ENCODE results near the gene PDAP1.
"Not testable (repeated sequence)": the region's sequence is repeated elsewhere in the genome, so short reads cannot be mapped to it uniquely, and the experiment has no call there.

The PDAP1 gene

DNA sequence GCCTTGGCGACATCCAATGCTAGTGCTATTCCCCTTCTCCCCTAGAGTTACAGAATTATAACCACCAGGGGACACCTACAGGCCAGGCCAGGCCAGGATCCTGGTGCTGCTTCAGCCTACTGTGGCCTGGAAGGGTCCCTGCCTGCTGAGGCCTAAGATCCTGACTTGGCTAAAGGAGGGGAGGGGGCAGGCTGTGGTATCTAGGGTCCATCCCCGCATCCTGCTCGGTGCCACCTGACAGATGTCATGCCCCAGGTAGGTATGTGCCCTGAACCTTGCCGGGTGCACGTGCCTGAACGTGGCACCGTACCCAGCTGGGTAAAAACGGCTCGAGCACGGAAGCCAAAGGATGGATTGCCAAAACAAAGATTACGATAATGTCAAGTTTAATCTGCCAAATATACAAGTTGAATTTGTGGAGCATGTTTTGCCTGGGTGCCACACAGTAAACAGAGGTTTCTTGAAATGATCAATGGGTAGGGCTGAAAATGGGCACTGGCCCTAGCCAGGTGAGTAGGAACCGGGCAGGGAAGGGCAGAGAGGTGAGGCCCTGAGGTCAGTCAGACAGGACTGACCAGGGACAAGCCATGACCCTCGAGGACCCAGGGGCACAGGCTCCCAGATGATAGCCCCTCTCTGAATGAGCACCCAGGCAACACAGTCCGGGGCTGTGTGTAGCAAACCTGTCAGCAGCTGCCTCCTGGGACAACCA is 12.6 kb downstream of the PDAP1 start:
- no peak for DNase-seq

DNA sequence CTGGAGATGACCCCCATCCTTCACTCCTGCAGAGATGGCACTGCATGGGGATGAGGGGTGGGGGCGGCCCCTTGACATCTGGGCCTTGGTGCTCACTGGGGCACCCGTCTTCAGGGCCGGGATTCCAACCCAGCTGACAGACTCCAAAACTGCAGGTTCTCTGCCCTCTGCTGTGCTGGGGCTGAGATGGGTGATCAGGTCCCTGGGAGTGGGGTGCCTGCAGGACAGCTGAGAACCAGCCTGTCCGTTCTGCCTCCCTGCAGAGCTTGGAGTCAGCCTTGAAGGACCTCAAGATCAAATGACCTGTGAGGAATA is 14.3 kb downstream of the PDAP1 start:
- DNase-seq = no peak

- DNase-seq = no peak
Measured at GRCh38 chr7:99393355-99394187, 14.8 kb downstream of the PDAP1 start.

DNA sequence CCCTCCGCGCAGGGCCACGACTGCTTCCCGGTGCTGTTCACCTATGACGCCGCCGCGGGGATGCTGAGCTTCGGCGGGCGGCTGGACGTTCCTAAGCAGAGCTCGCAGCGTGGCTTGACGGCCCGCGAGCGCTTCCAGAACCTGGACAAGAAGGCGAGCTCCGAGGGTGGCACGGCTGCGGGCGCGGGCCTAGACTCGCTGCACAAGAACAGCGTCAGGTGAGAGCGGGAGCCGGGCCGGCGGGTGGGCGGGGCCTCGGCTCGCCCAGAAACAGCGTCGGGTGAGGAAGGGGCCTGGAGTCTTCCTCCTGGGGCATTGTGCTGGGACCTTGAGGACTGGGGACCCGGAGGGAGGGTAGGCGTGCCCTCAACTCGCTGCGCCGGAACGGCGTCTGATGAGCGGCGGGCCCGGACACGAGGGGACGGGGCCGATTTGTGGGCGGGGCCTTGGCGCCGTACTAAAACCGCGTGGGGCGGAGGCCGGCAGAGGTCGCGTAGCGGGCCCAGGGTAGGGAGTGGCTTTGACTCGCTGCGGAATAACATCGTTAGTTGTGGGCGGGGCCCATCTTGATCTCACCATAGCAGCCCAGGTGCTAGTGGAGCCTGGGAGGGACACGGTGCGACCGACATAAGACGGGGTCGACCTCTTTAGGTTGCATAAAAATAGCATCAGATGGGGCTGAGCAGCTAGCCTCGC is 15.6 kb downstream of the PDAP1 start:
- peak; percentile 84 for DNase-seq

DNA sequence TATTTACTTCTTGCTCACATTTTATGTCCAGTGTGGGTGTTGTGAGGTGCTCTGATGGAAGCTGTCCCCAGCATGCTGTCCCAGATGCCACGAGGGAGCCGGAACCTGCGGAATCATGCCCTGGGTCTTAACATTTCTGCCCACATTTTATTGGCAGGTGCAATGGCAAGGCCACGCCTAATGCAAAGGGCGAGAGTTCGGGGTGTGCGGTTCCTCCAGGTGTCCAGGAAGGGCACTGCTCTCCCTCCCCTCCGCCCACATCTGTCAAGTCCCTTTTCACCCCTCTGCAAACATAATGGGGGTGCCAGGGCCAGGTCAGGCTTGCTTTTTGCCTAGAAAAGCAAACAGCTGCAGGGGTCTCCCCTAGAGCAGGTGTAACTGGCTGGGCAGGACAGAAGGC is 16.4 kb downstream of the PDAP1 start:
- DNase-seq = no peak

- no peak for DNase-seq
Measured at GRCh38 chr7:99390941-99391602, 17.3 kb downstream of the PDAP1 start.

- DNase-seq = no peak
Measured at GRCh38 chr7:99389772-99390171, 18.6 kb downstream of the PDAP1 start.

- DNase-seq = no peak
Measured at GRCh38 chr7:99387912-99388311, 20.5 kb downstream of the PDAP1 start.

DNA sequence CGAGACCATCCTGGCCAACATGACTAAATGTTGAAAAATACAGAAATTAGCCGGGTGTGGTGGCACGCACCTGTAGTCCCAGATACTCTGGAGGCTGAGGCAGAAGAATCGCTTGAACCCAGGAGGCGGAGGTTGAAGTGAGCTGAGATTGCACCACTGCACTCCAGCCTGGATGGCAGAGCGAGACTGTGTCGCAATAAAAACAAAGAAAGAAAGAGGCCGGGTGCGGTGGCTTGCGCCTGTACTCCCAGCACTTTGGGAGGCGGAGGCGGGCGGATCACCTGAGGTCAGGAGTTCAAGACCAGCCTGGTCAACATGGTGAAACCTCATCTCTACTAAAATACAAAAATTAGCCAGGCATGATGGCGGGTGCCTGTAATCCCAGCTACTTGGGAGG is 21.2 kb downstream of the PDAP1 start:
- not testable (repeated sequence) for DNase-seq

DNA sequence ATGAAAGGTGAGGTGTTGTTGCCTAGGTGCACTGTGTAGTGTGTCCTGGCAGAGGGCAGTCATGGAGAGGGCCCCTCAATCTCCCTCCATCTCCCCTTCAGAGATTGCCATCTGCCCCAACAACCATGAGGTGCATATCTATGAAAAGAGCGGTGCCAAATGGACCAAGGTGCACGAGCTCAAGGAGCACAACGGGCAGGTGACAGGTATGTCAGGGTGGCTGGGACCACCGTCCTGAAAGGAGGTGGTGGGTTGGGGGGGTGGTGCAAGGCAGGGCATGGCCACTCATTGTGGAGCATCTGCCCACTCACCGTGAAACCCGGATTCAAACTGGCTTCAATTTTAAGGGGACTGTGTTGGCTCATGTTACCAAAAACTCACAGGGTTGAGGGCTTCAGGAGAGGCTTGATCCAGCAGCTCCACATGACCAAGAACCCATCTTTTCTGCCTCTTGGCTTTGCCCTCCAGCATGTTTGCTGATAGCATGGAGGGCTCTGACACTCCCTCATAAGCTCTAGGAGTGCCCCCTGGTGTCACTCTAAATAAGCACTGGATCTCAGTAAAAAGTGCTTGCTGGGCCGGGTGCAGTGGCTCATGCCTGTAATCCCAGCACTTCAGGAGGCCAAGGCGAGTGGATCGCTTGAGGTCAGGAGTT is 21.7 kb downstream of the PDAP1 start:
- DNase-seq = peak; percentile 44

GRCh38 chr7:99385564-99385963 is 22.8 kb downstream of the PDAP1 start:
- DNase-seq = no peak

- DNase-seq = no peak
Measured at GRCh38 chr7:99384523-99384922, 23.9 kb downstream of the PDAP1 start.

DNA sequence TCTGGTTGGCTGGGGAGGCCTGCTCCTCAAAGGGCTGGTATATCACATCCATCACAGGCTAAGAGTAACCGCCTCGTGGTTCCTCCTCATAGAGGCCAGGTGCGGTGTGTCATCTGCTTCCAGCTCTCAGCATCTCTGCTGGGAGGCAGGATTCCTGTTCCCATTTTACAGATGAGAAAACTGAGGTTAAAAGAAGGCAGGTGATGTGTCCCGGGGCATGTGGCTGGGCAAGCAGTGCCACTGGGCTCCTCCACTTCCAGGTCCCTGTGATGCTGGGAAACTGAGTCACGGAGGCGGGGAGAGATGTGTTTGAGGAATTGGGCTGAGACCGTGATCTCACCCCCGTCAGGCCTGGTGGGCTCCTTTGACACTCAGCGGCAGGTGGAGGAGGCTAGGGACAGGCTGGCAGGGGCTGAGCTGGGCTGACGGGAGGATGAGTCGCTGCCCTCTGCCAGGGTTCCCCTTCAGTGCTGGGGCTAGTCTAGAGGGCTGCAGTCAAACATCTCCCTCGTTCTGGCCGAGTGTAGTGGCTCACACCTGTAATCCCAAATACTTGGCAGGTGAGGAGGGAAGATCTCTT is 24.5 kb downstream of the PDAP1 start:
- DNase-seq = no peak

DNA sequence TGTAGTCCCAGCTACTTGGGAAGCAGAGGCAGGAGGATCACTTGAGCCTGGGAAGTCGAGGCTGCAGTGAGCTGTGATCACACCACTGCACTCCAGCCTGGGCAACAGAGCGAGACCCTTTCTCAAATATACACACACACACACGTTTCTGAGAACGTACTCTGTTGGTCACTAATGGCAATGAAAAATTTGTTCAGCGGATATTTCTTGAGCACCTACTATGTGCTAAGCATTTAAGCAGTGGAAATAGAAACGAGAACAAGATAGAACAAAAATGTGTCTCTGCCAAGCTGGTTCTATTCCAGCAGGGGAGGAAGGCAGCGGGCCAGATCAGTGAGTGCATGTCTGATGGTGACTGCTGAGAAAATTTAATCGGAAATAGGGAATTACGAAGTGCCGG is 25.2 kb downstream of the PDAP1 start:
- DNase-seq = no peak

GRCh38 chr7:99381664-99382075 is 26.7 kb downstream of the PDAP1 start:
- no peak for DNase-seq

GRCh38 chr7:99380823-99381663 is 27.4 kb downstream of the PDAP1 start:
- peak; percentile 96 for DNase-seq

- DNase-seq = peak; percentile 71
Measured at GRCh38 chr7:99380032-99380822, 28.2 kb downstream of the PDAP1 start.

GRCh38 chr7:99379693-99380031 is 28.7 kb downstream of the PDAP1 start:
- DNase-seq = not testable (repeated sequence)

DNA sequence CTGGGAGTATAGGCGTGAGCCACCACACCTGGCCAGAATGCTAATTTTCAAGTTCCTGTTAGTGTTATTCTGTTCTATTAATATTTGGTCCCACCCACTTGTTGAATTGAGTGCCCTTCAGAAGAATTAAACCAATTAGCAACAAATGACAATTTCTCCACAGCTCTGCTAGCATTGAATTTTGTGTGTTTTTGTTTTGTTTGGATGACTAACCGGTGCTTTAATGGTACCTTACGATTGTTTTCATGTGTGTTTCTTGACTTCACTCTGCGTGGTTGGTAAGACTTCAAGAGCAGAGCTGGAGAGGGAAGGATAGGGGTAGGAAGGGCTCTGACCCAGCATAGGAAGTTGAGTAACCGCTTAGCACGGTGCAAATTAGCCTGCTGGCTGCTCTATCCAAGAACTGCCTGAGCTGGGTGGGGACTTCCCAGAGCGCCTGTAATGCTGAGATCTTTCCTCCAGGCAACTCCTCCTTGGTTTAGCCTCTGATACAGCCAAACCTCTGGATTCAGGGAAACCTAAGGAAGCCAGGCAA is 29.3 kb downstream of the PDAP1 start:
- peak; percentile 69 for DNase-seq

DNA sequence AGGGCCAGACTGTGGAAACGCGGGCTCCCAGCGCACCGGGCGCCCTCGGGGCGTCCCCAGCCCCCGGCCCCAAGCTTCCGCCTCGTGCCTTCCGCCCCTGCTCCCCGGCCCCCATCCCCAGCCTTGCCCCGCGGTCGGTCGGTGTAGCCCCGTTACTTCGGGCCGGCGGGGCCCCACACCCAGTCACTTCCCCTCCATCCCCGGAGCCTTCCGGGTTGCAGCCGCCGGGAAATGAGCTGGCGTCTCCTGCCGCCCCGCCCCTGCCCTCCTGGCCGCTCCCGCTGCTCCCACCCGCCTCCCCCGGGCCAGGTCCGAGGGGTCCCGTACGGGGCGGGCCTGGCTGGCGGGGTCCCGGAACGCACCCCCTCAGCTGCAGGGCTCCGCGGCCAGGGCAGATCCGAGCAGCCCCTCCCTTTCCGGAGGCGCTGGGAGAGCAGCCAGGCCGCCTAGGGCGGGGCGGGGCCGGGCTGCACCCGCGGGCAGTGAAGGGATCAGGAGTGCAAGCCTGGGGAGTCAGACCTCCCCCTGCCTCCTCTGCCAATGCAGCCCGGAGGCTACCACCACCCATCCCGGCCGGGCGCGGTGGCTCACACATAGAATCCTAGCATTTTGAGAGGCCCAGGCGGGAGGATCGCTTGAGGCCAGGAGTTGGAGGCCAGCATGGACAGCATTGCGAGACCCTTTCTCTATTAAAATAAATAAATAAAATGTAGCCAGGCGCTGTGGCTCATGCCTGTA is 33.2 kb downstream of the PDAP1 start:
- DNase-seq = peak; percentile 85

Measured in activated CD4-positive, alpha-beta T cell treated with anti-CD3 and anti-CD28 coated beads, Interleukin-2, Interleukin-6, amounts not matched to agents 100 ng/mL and 50 ng/mL, durations not matched to agents 16 hours and 8 hours (primary cell).